HG03575 (cell line): ENCODE results near the gene ATP6V0B.

ENCODE experiments used
- ATAC-seq: cut with Tn5 transposase; IDR thresholded peaks from one replicate; pipeline ENCODE4 v1.9.1; 2021; ENCODE audit not compliant: unreplicated experiment, insufficient number of reproducible peaks, low FRiP score; ENCODE audit errors: extremely low read depth

ATP6V0B gene

DNA sequence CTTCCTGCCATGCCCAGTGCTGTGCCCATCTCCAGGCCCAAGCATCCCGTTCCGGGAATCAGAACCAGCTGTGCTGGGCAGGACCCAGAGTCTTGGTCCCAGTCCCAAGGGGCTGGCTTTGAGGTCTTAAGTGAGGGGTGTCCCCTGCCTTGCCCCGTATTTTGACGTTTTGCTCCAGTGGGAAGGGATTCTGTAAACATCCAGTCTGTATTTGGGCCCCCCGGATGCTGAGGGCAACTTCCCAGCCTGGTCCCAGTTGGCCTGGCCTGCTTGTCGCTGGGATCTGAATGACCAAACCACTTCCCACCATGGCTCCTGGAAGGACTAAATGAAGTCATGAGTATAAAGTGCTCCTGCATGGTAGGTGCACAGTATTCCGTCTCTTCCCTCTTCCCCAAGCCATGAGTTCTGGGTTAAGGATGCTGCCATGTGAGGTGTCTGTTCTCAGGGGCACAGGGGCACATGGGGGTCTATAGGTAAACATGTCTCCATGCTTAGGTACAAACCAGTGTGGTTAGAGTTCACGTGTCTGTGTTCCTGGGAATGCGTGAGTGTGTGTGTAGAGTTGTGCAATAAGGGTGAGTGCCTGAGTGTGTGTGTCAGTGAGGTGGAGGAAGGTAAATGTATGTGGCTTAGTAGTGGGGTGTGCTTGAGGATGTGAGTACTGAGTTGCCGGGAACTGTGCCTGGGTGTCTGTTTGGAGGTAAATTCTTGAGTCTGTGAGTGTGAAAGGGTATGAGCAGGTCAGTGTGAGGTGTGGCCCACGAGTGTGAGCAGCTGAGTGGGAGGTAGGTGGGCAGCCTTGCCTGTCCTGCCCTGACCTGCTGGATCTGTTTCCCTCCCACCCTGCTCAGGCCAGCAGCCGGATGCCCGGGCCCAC, 5.7 kb downstream of the ATP6V0B start:
- no peak for ATAC-seq

DNA sequence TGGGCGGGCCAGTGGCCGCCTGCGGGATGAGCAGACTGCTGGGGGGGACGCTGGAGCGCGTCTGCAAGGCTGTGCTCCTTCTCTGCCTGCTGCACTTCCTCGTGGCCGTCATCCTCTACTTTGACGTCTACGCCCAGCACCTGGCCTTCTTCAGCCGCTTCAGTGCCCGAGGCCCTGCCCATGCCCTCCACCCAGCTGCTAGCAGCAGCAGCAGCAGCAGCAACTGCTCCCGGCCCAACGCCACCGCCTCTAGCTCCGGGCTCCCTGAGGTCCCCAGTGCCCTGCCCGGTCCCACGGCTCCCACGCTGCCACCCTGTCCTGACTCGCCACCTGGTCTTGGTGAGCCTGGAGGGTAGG, 6.4 kb downstream of the ATP6V0B start:
- ATAC-seq, result no peak

DNA sequence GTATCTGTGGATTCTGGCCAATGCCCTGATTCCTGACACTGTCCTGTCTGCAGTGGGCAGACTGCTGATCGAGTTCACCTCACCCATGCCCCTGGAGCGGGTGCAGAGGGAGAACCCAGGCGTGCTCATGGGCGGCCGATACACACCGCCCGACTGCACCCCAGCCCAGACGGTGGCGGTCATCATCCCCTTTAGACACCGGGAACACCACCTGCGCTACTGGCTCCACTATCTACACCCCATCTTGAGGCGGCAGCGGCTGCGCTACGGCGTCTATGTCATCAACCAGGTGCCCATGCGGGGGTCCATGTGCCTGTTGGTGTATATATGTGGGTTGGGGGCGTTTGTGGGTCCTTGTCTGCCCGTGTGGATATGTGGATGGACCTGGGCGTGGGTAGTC, 6.9 kb downstream of the ATP6V0B start:
- no peak for ATAC-seq

DNA sequence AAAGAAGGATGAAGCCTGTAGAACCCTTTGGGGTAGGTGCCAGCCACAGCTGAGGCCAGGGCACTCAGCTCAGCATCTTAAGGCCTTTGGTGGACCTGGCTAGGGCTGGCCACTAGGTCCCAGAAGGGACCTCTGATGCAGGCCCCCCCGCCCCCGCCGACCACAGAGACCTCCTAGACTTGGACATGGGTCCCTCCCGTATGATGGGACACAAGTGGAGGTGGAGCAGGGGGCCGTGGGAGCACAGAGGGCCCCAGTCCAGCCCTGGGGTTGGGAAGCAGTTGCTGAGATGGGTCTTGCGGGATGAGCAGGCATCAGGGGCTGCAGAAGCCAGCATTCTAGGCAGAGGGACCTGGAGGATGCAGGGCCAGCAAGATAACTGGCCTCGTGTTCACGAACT, 7.5 kb downstream of the ATP6V0B start:
- no peak for ATAC-seq

GRCh38 chr1:43982808-43983207, 8.0 kb downstream of the ATP6V0B start:
- no peak for ATAC-seq

GRCh38 chr1:43983253-43983899, 8.6 kb downstream of the ATP6V0B start:
- ATAC-seq, result no peak

GRCh38 chr1:43984855-43985254, 10.1 kb downstream of the ATP6V0B start:
- ATAC-seq, result no peak

GRCh38 chr1:43985984-43986595, 11.3 kb downstream of the ATP6V0B start:
- ATAC-seq, result no peak

- ATAC-seq, result no peak
Observed at GRCh38 chr1:43986712-43987111, 12.0 kb downstream of the ATP6V0B start.

GRCh38 chr1:43987159-43987902, 12.6 kb downstream of the ATP6V0B start:
- no peak for ATAC-seq

GRCh38 chr1:43990271-43991199, 15.8 kb downstream of the ATP6V0B start:
- ATAC-seq, result no peak

- ATAC-seq, result no peak
Observed at GRCh38 chr1:43991200-43991475, 16.4 kb downstream of the ATP6V0B start.

GRCh38 chr1:43991476-43992231, 16.9 kb downstream of the ATP6V0B start, which contains the start of gene CCDC24:
CCDC24 (plus strand) TSS chr1:43991599; CDS start chr1:43991879, 280 bp downstream.
- no peak for ATAC-seq

DNA sequence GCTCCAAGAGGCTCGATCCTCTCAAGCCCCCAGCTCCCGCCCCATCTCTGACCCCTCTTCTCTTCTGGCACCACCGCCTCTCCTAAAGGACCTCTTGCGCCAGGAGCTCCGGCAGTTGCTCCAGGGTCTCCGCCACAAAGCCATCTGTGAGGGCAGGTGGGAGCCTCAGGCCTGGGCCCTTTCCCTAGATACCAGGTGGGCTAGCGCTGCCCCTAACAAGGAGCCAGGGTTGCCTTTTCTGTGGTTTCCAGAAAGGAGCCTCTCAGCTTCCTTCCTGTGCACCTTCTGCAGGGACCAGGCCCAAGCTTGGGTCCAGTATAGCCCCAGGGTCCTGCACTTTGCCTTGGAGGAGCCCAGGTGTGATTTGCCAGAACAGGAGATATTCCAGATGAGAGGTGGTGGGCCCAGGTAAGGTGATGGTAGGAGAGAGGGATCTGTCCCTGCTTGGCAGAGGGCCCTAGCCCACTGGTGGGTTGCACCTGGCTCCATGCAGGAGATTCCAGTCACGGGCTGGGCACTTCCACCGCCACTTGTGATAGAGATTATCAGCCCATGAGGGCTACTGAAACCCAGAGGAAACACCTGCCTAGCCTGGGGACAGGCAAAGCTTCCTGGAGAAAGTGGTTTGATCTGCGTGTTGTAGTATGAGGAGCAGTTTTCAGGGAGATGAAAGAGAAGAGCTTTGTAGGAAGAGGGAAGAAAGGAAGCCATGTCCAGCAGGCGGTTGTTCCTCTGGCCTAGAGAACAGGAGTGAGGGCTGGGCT, 17.7 kb downstream of the ATP6V0B start:
- no peak for ATAC-seq

DNA sequence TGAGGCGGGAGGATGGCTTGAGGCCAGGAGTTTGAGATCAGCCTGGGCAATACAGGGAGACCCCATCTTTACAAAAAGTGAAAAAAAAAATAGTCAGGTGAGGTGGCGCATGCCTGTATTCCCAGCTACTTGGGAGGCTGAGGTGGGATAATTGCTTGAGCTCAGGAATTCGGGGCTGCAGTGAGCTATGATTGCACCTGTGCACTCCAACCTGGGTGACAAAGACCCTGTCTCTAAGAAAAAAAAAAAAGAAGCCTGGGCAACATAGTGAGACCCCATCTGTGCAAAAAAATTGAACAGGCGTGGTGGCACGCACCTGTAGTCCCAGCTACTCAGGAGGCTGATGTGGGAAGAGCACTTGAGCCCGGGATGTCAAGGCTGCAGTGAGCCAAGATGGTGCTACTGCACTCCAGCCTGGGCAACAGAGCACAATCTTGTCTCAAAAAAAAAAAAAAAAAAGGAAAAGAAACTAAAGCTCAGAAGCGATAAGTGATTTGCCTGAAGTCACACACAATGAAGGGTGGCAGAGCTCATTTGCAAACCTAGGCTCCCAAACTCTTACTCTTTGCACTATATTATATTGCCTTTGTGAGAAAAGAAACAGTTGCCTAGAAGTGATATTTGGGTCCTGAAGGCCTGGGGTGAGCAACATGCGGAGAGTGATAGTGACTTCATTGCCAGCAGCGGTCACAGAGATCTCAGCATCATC, 18.6 kb downstream of the ATP6V0B start:
- ATAC-seq, result no peak

DNA sequence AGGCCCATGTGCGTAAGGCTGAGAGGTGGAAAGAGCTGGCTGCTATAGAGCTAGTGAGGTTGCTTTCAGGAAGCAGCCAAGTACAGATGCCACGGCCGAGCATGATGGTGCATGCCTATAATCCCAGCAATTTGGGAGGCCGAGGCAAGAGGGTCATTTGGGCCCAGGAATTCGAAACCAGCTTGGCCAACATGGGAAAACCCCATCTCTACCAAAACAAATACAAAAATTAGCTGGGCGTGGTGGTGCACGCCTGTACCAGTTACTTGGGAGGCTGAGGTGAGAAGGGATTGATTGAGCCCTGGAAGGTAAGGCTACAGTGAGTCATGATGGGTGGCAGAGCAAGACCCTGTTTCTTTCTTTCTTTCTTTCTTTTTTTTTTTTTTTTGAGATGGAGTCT, 19.3 kb downstream of the ATP6V0B start:
- no peak for ATAC-seq
